ENCODE measurements around the gene CXCL13. TPM values are rescaled to one million over a fixed set of nuclear protein-coding genes. Genes with fewer than 3 reads are reported as not detected.

Gene CXCL13
- total RNA-seq, 1 experiment from 2014 or later: not detected

GRCh38 chr4:77631276-77631675 is 25.7 kb downstream of the CXCL13 start:
- H3K36me3 ChIP-seq (ENCODE audit: insufficient read depth, low read length, poor library complexity, severe bottlenecking): no peaks in the 10 kb centered on the region
- BruUV-seq (replicated peaks): no TSS peak
- no peaks in the 10 kb centered on the region for H3K27me3 ChIP-seq (replicated peaks; ENCODE audit: insufficient read depth, low read depth, low read length, poor library complexity)
- no peaks in the 10 kb centered on the region for H3K4me1 ChIP-seq (ENCODE audit: insufficient read depth, low read length, poor library complexity, severe bottlenecking)
- intact Hi-C loops (cut with micrococcal nuclease; ENCODE audit: unreplicated experiment): no loop called here
- H3K9me3 ChIP-seq (ENCODE audit: low read depth, low read length, poor library complexity, severe bottlenecking): no peaks in the 10 kb centered on the region
- ChIA-PET POLR2A (ENCODE audit: low non-redundant PET) (no interaction called here), CTCF (no interaction called here)
- TF ChIP-seq EZH2 (IDR thresholded peaks at IDR 0.05; ENCODE audit: borderline replicate concordance, low read depth, low read length, poor library complexity, severe bottlenecking) (no peak), CTCF (conservative IDR thresholded peaks at IDR 0.05; ENCODE audit: low read depth, low read length) (no peak)
- H3K4me3 ChIP-seq (ENCODE audit: low read depth, low read length, poor library complexity, severe bottlenecking): no peak overlapping the region
- H3K27ac ChIP-seq (ENCODE audit: low read depth, low read length, poor library complexity, severe bottlenecking): no peak overlapping the region
- DNase-seq (ENCODE audit: low spot score): no peak

GRCh38 chr4:77634132-77634785 is 28.6 kb downstream of the CXCL13 start:
- H3K27me3 ChIP-seq (replicated peaks; ENCODE audit: insufficient read depth, low read depth, low read length, poor library complexity): no peaks in the 10 kb centered on the region
- ChIA-PET POLR2A (ENCODE audit: low non-redundant PET) (no interaction called here), CTCF (no interaction called here)
- H3K4me3 ChIP-seq (ENCODE audit: low read depth, low read length, poor library complexity, severe bottlenecking): no peak overlapping the region
- no TSS peak for BruUV-seq (replicated peaks)
- DNase-seq (ENCODE audit: low spot score): no peak
- H3K9me3 ChIP-seq (ENCODE audit: low read depth, low read length, poor library complexity, severe bottlenecking): no peaks in the 10 kb centered on the region
- H3K4me1 ChIP-seq (ENCODE audit: insufficient read depth, low read length, poor library complexity, severe bottlenecking): no peaks in the 10 kb centered on the region
- TF ChIP-seq CTCF (conservative IDR thresholded peaks at IDR 0.05; ENCODE audit: low read depth, low read length): no peak
- H3K27ac ChIP-seq (ENCODE audit: low read depth, low read length, poor library complexity, severe bottlenecking): no peak overlapping the region
- intact Hi-C loops (cut with micrococcal nuclease; ENCODE audit: unreplicated experiment): no loop called here
- no peaks in the 10 kb centered on the region for H3K36me3 ChIP-seq (ENCODE audit: insufficient read depth, low read length, poor library complexity, severe bottlenecking)

- H3K9me3 ChIP-seq (ENCODE audit: low read depth, low read length, poor library complexity, severe bottlenecking): no peaks in the 10 kb centered on the region
- no peak overlapping the region for H3K4me3 ChIP-seq (ENCODE audit: low read depth, low read length, poor library complexity, severe bottlenecking)
- no TSS peak for BruUV-seq (replicated peaks)
- no peak overlapping the region for H3K27ac ChIP-seq (ENCODE audit: low read depth, low read length, poor library complexity, severe bottlenecking)
- ChIA-PET POLR2A (ENCODE audit: low non-redundant PET) (no interaction called here), CTCF (no interaction called here)
- intact Hi-C loops (cut with micrococcal nuclease; ENCODE audit: unreplicated experiment): no loop called here
- DNase-seq (ENCODE audit: low spot score): no peak
- no peaks in the 10 kb centered on the region for H3K4me1 ChIP-seq (ENCODE audit: insufficient read depth, low read length, poor library complexity, severe bottlenecking)
- TF ChIP-seq EZH2 (IDR thresholded peaks at IDR 0.05; ENCODE audit: borderline replicate concordance, low read depth, low read length, poor library complexity, severe bottlenecking) (no peak), CTCF (conservative IDR thresholded peaks at IDR 0.05; ENCODE audit: low read depth, low read length) (no peak)
- no peaks in the 10 kb centered on the region for H3K36me3 ChIP-seq (ENCODE audit: insufficient read depth, low read length, poor library complexity, severe bottlenecking)
- no peaks in the 10 kb centered on the region for H3K27me3 ChIP-seq (replicated peaks; ENCODE audit: insufficient read depth, low read depth, low read length, poor library complexity)
These were observed 29.6 kb downstream of the CXCL13 start for GRCh38 chr4:77635246-77635645.

Measured in A673 (cell line).